GM18505 (cell line): ENCODE results near the gene HSBP1L1.

ENCODE experiments used
- ATAC-seq: cut with Tn5 transposase; IDR thresholded peaks from one replicate; pipeline ENCODE4 v1.9.1; 2021; ENCODE audit not compliant: unreplicated experiment
- POLR2A ChIP-seq: IDR thresholded peaks from 4 replicates; pipeline ENCODE4 v1.6.1; 2011; ENCODE audit warnings: borderline replicate concordance; ENCODE audit not compliant: insufficient read depth, insufficient read length; ENCODE audit errors: extremely low read depth

The HSBP1L1 gene

DNA sequence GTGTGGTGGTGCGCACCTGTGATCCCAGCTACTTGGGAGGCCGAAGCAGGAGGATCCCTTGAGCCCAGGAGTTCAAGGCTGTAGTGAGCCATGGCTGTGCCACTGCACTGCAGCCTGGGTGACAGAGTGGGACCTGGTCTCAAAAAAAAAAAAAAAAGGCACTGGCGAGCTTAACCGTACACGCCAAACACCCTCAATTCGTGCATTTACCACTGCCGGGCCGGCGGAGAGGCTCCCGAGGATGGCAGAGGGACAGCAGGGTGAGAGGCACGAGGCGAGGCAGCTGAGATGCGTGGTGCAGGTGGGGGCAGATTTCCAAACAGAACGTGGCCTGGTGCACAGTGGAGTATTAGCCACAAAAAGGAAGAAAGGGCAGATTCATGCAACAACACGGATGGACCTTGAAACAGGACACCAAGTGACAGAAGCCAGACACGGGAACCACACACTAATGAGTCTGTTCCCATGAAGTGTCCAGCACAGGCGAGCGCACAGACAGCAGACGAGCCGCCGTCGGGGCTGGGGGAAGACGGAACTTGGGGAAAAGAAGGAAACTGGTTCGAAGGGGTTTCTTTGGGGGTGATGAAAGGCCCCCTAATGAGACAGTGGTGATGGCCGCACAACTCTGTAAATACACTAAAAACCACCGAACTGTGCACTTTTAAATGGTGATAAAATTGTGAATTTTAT lies 40.4 kb upstream of the HSBP1L1 start:
- no peak for TF ChIP-seq POLR2A

DNA sequence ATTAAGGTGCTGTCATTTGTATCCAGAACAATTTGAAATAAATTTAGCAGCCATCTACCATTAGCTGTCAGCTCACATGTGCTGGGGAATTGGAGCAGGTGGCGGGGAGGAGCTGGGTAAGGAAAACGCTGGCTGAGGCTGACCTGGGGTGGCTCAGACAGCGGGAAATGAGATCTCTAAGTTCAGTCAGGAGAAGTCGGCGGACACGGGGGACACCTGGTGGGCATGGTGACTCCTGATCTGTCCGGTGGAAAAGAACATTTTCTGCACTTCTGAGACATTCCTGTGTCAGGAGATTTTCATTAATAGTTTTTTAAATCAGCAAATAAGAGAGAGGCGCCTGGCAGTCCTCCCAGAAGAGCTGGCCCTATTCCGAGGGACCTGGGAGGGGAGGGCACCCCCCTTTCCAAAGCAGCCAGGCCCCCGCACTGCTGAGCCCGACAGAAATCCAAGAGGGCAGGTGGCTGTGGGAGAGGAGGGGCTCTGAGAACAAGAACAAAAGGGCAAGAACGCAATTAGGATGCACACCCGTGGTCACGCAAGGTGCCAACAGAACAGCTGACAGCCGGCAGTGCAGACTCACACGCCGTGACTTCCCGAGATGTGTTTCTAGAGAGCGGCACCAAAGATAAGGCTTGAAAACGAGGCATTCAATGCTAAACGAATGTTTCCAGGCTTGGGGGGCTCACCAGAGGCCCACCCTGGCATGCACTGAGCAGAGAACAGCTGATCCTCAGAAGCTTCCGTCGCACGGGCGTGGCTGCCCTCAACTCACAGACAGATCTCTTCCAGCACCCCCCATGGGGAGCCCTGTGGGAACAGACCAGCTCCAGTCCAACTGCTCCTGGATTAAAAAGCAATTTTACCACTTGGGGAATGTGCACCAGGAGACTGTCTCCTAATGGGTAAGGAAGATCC lies 39.4 kb upstream of the HSBP1L1 start:
- TF ChIP-seq POLR2A = no peak
- no peak for ATAC-seq

More for the DNA sequence above, 40.4 kb upstream of the HSBP1L1 start:
- no peak for ATAC-seq

DNA sequence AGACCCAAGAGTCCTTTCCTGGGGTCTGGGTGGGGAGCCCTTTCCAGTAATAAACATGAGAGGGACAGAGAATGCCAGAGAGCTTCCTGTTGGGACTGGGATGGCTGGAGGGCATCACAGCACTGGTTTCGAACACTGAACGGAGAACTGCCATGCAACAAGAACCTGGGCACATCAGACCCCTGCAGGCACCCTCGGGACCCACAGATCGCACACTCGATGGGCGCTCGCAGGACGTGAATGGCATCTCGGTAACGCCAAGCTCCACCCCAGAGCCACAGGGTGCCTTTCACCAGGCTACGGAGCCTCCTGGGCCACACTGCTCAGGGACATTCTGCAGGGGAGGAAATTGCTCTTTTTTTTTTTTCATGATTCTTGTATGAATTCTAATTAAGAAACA lies 38.1 kb upstream of the HSBP1L1 start:
- TF ChIP-seq POLR2A = no peak
- ATAC-seq = no peak

DNA sequence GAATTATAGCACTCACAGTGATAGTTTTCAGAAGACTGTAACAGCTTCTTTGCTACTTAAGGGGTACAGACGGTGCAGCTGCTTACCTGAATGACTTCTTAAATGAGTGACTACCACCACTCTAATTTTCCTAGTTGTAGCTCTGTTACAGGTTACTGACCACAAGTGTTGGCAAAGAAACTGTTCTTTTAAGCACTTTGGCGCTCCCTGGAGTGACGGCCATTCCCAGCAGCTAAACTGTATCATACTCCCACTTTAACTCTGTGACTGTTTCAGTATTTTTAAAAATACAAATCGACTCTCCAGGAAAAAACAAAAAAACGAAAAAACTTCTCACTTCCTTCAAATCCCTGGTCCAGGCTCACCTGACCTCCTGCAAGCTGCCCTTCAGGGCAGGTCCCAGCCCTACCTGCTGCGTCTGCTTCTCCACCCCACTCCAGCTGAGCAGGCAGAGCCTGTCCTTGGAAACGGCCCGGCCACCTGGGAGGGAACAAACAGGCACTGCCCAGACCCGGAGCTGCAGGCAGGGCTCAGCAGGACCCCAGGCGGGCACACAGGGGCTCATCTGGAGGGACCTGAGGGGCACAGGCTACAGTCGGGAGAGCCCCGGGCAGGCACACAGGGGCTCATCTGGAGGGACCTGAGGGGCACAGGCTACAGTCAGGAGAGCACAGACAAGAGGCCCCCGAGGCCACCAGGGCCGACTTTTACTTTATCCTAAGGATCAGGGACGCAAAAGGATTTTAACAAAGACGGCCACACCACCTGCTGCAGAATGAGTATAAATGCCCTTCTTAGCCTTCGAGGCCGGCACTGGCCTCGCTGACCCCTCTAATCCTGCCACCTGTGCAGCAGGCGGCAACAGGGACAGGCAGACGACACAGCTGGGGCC lies 37.5 kb upstream of the HSBP1L1 start:
- TF ChIP-seq POLR2A = no peak
- no peak for ATAC-seq

DNA sequence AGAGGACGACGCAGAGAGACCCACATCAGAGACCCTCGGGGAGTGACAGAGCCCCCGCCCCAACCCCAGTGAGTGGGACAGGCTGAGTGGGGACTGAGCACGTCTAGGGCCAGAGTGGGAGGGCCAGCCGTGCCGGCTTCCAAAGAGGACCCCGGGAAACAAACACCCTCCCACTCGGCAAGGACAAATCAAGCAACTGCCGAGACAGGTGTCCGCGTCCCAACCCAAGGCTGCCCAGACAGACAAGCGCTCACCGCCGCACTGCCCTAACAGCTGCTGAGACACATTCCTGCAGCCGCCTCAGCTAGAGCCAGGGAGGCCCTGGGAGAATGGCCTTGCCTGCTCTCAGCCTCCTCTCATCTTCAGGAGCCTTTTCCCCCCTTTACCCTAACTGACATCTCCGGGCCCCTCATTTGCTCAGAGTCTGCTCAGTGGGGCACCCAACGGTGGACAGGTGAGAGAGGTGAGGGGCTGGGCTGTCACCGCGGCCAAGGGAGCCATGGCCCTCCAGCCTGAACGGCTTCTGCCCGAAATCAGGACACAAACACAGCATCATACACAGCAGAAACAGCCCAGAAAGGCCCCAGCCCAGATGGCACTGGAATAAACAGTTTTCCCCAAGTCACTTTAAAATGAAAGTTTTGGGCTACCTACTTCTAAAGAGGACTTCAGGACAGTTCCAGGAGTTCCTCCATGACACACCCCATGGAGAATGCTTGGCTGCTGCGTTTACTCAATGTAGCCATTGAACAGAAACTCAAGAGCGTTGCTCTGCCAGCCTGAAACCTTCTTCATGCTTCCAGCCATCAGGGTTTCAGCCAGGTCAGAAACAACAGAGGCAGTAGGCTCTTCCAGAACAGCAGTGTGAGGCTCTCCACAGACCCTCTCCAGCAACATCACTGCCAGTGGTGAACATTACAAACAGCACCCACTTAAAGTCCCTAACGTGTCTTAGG lies 36.6 kb upstream of the HSBP1L1 start:
- ATAC-seq = no peak
- no peak for TF ChIP-seq POLR2A

DNA sequence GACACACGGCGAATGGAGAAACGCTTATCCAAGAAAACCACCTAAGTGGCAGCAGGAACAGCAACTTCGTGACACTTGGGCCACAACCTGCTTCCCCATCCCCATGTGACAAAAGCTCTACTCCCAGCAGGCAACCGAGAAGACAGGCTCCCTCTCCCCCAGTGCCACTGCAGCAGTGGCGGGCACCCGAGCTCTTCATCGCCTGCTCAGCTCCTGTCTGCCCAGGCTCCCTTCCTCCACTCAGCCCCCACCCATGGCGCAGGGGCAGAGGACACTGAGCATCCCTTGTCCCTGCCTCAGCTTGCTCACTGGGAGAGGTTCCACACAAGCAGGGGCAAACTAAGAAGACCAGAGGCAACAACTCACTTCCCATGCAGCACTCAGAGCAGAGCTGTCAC lies 35.9 kb upstream of the HSBP1L1 start:
- no peak for ATAC-seq
- TF ChIP-seq POLR2A = no peak

DNA sequence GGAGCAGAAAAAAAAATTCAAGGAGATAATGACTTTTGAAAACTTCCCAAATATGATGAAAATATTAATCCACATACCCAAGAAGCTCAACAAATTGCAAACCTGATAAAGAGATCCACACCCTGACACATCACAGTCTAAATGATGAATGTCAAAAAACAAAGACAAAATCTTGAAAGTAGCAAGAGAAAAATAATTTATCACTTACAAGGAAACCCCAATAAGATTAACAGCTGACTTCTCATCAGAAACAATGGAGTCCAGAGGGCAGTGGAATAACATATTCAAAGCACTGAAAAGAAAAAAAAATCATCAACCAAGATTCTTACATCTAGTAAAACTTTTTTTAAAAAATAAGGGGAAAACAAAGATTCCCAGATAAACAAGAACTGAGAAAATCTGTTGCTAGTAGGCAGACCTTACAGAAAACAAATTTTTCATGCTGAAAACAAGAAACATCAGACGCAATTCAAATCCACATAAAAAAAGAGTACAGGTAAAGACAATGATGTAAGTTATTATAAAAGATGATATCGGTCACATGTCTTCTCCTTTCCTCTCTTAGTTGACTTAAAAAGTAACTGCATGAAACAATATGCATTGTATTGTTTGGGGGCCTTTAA lies 34.3 kb upstream of the HSBP1L1 start:
- TF ChIP-seq POLR2A = no peak
- ATAC-seq = no peak

DNA sequence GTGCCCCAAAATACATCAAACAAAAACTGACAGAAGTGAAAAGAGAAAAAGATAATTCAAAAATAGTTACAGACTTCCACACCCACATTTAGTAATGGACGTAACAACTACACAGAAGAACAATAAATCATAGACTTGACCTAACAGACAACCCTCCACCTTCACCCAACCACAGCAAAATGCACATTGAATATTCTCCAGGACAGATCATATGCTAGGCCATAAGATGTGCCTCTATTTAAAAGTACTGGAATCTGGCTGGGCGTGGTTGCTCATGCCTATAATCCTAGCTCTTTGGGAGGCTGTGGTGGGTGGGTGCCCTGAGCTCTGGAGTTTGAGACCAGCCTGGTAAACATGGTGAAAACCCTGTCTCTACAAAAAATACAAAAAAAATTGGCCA lies 33.0 kb upstream of the HSBP1L1 start:
- no peak for ATAC-seq
- TF ChIP-seq POLR2A = no peak

DNA sequence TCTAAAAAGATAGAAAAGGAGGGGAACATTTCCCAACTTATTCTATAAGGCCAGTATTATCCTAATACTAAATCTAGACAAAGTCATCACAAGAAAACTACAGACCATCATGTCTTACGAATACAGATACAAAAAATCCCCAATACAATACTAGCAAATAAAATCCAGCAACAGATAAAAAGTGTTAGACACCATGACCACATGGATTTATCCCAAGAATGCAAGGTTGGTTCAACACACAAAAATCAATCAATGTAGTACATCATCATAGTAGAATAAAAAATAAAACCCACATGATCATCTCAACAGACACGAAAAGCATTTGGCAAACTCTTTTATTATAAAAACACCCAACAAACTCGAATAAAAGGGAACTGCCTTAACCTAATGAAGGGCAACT lies 31.5 kb upstream of the HSBP1L1 start:
- no peak for ATAC-seq
- no peak for TF ChIP-seq POLR2A

DNA sequence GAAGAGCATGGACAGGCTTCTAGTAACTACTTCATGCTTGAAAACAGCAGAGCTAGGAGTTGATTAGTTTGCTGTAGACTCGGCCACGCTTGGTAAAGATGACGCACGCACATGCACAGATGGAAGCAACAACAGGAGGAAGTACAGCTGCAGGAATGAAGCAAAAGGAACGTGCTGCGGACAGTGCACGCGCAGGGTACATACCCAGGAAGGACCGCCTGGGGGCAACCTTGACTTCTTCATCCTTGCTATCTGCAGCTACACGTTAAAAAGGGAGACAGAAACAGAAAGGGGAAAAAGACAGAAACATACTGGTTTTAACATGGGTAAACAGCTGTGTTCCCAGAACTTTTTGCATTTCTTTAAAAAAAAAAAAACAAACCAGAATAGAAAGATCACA lies 30.7 kb upstream of the HSBP1L1 start:
- no peak for TF ChIP-seq POLR2A
- no peak for ATAC-seq

DNA sequence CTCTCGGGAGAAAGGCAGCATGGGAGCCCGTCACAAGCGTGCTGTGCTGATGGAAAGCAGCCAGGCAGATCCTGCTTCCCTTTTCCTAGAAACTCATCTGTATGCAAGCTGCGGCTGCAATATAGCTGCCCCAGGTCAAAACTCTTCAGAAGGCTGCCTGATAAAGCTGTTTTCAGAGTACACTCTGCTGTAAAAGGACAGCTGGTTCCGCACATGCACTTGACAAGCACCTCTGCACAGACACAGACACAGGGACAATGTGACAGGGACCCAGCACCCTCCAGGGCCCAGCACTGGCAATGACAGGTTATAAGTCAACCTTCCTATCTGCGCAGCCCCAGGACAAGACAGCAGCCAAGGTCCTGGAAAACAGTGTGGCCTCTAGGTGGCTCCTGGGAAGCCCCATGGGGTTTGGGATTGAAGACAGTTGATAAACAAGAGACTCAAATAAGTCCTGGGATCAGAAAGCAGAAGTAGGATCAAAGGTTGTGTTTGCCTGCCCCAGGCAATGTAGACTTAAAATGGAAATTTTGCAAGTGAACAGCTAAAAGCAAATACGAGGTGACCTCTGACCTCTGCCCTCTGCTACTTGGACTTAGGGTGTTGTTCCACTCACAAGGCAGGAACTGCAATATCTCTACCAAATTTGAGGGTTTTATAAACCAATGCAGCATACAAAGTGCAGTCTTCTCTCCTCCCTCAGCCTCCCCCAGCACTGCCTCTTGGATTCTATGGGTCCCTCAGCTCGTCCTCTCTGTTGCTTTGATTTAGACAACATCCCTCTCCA lies 29.9 kb upstream of the HSBP1L1 start:
- no peak for ATAC-seq
- no peak for TF ChIP-seq POLR2A

DNA sequence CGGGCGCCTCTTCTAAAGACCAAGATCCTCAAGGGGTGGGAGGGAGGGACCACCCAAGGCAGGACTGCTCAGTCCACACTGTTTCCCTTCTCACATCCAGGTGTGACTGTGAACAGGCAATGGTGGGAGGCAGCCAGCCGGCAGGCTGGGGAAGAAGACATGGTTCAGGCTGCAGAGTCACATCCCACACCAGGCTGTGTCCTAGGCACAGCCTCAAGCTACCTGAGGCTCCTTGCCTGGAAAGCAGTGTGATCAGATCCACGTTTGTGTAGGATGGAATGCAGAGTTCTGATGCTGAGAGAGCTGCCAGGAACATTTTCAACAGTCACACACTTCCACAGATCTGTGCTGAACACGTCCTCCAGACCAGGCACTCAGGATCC lies 29.4 kb upstream of the HSBP1L1 start:
- TF ChIP-seq POLR2A = no peak
- no peak for ATAC-seq

DNA sequence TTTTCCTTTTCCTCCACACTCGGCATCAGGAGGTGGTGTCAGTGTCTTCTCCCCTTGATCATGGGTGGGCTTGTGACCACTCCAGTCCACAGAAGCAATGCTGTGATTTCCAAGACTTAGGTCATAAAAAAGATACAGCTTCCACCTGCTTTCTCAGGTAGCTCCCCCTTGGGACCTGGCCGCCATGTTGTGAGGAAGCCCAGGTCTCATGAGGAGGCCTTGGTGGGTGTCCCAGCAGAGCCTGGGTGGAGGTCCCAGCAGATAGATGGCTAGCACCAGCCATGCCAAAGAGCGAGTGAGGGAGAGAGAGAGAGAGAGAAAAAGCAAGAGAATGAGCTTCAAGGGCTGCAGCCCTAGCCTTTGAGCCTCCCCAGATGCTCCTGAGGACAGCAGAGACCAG lies 28.9 kb upstream of the HSBP1L1 start:
- no peak for TF ChIP-seq POLR2A
- no peak for ATAC-seq
